Coronary artery (tissue), 2 donors: Measurements from ENCODE around the gene ZNF511.

Experiments used
- DNase-seq: peaks from one replicate; pipeline ENCODE4 v3.0.0-alpha.2; 2017; ENCODE audit warnings: low spot score
- H3K27ac ChIP-seq, 2 donors: fragments of 200-600 bp; sonication (generic); one replicate each; pipeline ENCODE4 v1.5.1; 2016 to 2019
- H3K4me3 ChIP-seq: fragments of 200-600 bp; sonication (generic); 2 replicates; pipeline ENCODE4 v1.5.1; 2016; ENCODE audit warnings: mild to moderate bottlenecking, moderate library complexity
- TF ChIP-seq, protein P1 (sequence below): fragments of 200-600 bp; sonication (generic); IDR thresholded peaks from one replicate; pipeline ENCODE4 v1.5.1; 2019; ENCODE audit warnings: antibody characterized with exemption

Gene ZNF511

DNA sequence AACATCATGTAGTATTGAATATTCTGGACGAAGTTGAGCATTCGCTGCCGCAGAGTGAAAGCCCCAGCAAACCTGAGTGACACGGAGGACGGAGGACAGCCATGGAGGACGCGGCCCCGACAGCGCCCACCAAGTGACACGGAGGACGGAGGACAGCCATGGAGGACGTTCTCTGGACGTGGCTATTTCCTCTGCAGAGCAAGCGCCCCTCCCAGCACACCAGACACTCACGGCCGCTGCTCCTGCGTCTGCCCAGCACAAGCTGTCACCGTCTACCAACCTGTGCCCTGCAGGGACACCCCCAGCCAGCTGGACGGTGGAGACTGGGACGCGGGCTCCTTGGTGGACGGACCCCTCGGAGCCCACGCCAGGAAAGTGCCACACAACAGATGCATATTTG, 24.8 kb upstream of the ZNF511 start:
- Histone ChIP-seq H3K27ac (no peak overlapping the region), H3K4me3 (no peak overlapping the region)
- TF ChIP-seq, protein P1, sequence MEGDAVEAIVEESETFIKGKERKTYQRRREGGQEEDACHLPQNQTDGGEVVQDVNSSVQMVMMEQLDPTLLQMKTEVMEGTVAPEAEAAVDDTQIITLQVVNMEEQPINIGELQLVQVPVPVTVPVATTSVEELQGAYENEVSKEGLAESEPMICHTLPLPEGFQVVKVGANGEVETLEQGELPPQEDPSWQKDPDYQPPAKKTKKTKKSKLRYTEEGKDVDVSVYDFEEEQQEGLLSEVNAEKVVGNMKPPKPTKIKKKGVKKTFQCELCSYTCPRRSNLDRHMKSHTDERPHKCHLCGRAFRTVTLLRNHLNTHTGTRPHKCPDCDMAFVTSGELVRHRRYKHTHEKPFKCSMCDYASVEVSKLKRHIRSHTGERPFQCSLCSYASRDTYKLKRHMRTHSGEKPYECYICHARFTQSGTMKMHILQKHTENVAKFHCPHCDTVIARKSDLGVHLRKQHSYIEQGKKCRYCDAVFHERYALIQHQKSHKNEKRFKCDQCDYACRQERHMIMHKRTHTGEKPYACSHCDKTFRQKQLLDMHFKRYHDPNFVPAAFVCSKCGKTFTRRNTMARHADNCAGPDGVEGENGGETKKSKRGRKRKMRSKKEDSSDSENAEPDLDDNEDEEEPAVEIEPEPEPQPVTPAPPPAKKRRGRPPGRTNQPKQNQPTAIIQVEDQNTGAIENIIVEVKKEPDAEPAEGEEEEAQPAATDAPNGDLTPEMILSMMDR: no peak
- no peak for DNase-seq

DNA sequence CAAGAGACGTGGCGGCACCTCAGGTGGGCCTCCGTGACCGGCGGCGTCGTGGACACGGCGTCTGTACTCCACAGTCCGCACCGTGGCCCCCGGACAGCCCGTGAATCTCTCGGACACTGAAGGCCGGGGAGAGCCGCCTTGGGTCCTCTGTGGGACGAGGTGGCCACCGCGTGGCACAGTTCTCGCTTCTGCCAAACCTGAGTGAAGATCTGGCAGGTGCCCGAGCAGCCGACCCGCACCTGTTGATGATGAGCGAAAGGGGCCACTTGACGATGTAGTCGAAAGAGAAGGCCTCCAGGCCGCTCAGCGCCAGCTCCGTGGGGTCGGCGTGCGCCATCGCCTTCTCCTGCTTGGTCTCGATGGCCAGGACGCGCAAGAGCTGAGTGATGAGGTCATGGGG, 23.5 kb upstream of the ZNF511 start:
- TF ChIP-seq, protein P1: no peak
- DNase-seq: no peak
- Histone ChIP-seq H3K4me3 (no peak overlapping the region), H3K27ac (no peak overlapping the region)

DNA sequence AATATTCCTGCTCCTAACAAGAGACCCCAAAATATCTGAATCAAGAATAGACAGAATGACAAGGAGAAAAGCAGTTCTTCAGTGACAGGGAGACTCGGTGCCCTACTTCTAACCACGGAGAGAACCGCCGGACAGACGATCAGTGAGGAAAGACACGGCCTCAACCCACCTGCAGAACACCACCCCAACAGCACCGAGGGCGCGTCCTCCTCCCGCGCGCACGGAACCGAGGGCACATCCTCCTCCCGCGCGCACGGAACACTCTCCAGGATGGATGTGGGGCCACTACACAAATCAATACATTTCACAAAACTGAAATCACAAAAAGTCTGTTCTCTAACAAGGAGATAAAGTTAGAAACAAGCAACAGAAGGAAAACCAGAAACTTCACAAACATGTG, 22.3 kb upstream of the ZNF511 start:
- Histone ChIP-seq H3K27ac (no peak overlapping the region), H3K4me3 (no peak overlapping the region)
- DNase-seq: no peak
- TF ChIP-seq, protein P1: no peak

DNA sequence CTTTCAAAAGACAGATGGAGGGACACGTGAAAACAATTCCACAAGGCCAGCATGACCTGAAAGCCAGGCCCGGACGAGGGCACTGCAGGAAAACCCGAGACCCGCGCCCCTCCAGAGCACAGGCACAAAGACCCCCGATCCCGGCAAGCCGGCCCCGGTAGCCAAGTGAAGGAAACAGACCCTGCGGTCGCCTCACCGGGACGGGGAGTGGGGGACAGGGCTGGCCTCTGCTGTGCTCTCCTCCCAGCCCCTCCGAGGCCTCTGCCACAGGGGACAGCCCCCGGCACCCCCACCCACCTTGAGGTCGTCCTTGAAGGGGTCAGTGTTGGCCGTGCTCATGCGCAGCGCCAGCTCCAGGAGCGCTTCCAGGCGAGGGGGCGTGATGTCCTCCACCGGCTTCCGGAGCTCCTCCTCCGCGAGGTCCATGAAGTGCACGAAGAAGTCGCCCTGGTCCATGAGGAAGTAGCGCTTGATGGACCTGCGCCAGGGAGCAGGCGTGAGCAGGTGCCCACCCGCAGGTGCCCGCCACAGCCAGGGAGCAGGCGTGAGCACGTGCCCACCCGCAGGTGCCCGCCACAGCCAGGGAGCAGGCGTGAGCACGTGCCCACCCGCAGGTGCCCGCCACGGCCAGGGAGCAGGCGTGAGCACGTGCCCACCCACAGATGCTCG, 20.7 kb upstream of the ZNF511 start:
- TF ChIP-seq, protein P1: no peak
- DNase-seq: no peak

DNA sequence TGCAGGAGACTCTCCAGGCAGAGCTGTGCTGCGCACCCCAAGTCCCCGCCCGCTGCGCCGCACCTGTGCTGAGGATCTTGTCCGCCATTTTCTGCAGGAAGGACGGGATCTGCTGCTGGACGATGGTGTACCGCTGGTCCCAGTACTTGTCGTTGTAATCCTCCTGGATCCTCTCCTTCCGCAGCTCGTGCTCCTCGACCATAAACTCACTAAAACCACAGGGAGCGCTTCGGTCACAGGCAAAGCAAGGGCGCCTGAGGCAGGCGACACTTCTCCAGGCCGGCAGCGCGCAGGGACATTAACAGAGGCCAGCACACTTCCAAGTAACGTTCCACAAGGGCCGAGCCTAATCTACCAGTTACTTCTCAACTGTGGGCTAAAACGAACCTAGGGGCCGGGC, 19.0 kb upstream of the ZNF511 start:
- no peak overlapping the region for H3K27ac ChIP-seq
- DNase-seq: no peak
- TF ChIP-seq, protein P1: no peak
- no peak overlapping the region for H3K4me3 ChIP-seq

More for the DNA sequence above, 20.7 kb upstream of the ZNF511 start:
- Histone ChIP-seq H3K4me3 (no peak overlapping the region), H3K27ac (no peak overlapping the region)

DNA sequence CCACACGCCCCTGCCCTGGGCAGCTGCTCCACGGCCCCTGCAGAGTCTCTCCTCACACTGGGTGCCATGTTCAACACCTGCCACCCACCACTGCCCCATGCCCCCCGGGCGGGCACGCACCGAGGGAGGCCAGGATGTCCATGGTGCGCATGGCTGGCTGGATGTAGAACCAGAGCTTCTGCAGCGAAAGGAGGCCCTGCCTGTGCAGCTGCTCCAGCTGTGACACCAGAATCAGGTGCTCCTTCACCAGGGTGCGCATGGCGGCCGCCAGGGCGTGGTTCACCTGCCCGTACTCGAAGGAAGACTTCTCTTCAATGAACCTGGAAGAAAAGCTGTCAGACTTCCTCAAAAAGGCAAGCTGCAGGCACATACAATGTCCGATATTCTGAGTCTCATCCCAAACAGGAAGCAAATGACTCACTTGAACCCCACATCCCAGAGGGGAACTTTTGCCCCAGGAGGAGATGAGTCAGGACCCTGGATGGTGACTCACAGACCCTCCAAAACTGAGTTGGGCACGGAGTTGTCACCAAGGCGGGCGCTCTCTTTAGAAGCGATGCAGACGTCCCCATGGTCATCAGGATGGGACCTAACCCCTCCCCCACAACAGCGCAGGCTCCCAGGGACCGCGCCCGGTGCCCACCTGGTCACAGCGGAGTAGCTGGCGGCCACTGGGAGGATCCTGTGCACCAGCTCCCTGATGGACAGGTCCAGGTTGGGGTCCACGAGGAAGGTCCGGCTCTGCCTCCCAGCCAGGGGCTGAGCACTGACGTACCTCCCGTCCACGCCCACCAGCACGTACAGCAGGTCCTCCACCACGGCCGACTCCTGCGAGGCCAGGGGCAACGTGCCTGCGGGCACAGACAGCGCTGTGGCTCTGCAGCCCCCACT, 15.6 kb upstream of the ZNF511 start:
- no peak for DNase-seq
- TF ChIP-seq, protein P1: no peak
- H3K4me3 ChIP-seq: no peak overlapping the region
- peak overlapping the region; percentile 9 to 43 for H3K27ac ChIP-seq

DNA sequence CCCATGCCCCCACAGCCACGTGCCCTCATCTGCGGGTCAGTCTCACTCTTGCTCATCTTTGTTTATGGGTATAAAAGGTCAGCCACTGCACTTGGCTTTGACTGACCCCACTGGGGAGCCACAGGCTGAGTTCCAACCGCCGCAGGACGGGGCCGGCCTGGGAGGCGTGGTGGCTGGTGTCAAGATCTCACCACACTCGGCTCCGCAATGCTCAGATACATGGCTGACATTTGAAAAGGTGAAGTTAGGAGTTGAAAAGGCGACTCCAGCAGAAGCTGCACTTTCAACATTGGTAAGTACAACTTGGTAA, 14.9 kb upstream of the ZNF511 start:
- Histone ChIP-seq H3K4me3 (no peak overlapping the region), H3K27ac (peak overlapping the region; percentile 9 to 43)
- TF ChIP-seq, protein P1: no peak
- DNase-seq: no peak
